ENCODE data around the gene TNFSF12. TPM values are rescaled to one million over a fixed set of nuclear protein-coding genes. Genes with fewer than 3 reads are reported as not detected.

The TNFSF12 gene
- total RNA-seq, 1 experiment from 2014 or later, result not detected

DNA sequence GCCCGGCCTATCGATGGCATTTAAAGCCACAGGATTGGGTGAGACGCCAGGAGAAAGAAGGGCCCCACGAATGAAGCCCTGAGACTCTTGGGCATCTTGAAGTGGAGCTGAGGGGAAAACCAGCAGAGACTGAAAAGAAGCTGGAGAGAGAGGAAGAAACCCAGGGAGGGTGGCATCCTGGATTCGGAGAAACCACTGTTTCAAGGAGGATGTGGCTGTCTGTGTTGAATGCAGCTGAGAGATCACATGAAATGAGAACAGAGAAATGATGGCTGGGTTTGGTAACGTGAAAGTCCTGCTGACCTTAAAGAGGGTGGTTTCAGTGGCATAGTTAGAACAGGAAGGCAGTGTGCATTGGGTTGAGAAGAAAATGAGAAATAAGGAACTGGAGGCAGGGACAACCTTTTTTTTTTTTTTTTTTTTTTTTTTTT, 3.8 kb downstream of the TNFSF12 start:
- H2AFZ ChIP-seq (ENCODE audit: low read length), result no peak overlapping the region
- no peak overlapping the region for H3K9ac ChIP-seq (ENCODE audit: low read length)
- no peaks in the 10 kb centered on the region for H3K9me3 ChIP-seq (ENCODE audit: low read length)
- no peak overlapping the region for H3K4me2 ChIP-seq (ENCODE audit: low read depth, low read length, poor library complexity, severe bottlenecking)
- H3K79me2 ChIP-seq (ENCODE audit: low read length), result no peaks in the 10 kb centered on the region
- H4K20me1 ChIP-seq (ENCODE audit: insufficient read depth, low read depth, low read length), result no peaks in the 10 kb centered on the region
- no peaks in the 10 kb centered on the region for H3K36me3 ChIP-seq (ENCODE audit: insufficient read depth, low read length)
- H3K27me3 ChIP-seq (ENCODE audit: low read length), result no peaks in the 10 kb centered on the region
- no peaks in the 10 kb centered on the region for H3K9me2 ChIP-seq (replicated peaks; ENCODE audit: insufficient read depth, low read length)
- H3K27ac ChIP-seq (ENCODE audit: low read length), result no peak overlapping the region
- no peak for DNase-seq
- no peak overlapping the region for H3K4me3 ChIP-seq (ENCODE audit: low read length)
- H3K4me1 ChIP-seq (ENCODE audit: low read length), result no peaks in the 10 kb centered on the region

DNA sequence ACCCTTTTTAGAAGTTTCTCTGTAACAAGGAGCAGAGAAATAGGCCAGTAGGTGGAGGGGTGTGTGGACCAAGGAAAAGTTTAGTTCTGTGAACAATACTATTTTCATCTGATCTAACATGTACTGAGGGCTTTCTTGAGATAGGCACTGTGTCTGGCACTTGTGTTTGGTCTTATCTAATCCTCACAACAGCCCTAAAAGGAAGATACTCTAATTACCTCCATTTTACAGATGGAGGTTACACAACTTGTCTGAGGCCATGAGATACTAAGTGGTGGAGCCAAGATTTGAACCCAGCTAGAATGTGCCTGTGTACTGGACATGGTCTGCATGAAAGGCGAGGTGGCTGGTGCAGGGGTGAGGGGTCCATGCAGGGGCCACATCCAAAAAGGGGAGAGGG, 4.5 kb downstream of the TNFSF12 start:
- H2AFZ ChIP-seq (ENCODE audit: low read length), result no peak overlapping the region
- H3K27ac ChIP-seq (ENCODE audit: low read length), result no peak overlapping the region
- no peak for DNase-seq
- H3K9ac ChIP-seq (ENCODE audit: low read length), result no peak overlapping the region
- H3K36me3 ChIP-seq (ENCODE audit: insufficient read depth, low read length), result no peaks in the 10 kb centered on the region
- no peaks in the 10 kb centered on the region for H3K27me3 ChIP-seq (ENCODE audit: low read length)
- peaks cover 6% of the 10 kb centered on the region for H3K4me1 ChIP-seq (ENCODE audit: low read length)
- no peaks in the 10 kb centered on the region for H4K20me1 ChIP-seq (ENCODE audit: insufficient read depth, low read depth, low read length)
- H3K4me2 ChIP-seq (ENCODE audit: low read depth, low read length, poor library complexity, severe bottlenecking), result no peak overlapping the region
- H3K4me3 ChIP-seq (ENCODE audit: low read length), result no peak overlapping the region
- H3K9me3 ChIP-seq (ENCODE audit: low read length), result no peaks in the 10 kb centered on the region
- no peaks in the 10 kb centered on the region for H3K9me2 ChIP-seq (replicated peaks; ENCODE audit: insufficient read depth, low read length)
- H3K79me2 ChIP-seq (ENCODE audit: low read length), result no peaks in the 10 kb centered on the region

- Histone ChIP-seq H3K36me3 (ENCODE audit: insufficient read depth, low read length) (no peaks in the 10 kb centered on the region), H3K9me3 (ENCODE audit: low read length) (no peaks in the 10 kb centered on the region), H3K4me3 (ENCODE audit: low read length) (no peak overlapping the region), H3K27me3 (ENCODE audit: low read length) (no peaks in the 10 kb centered on the region), H3K4me2 (ENCODE audit: low read depth, low read length, poor library complexity, severe bottlenecking) (no peak overlapping the region), H3K9me2 (replicated peaks; ENCODE audit: insufficient read depth, low read length) (no peaks in the 10 kb centered on the region), H3K27ac (ENCODE audit: low read length) (no peak overlapping the region), H3K9ac (ENCODE audit: low read length) (no peak overlapping the region), H2AFZ (ENCODE audit: low read length) (no peak overlapping the region), H3K4me1 (ENCODE audit: low read length) (peaks cover 18% of the 10 kb centered on the region), H4K20me1 (ENCODE audit: insufficient read depth, low read depth, low read length) (no peaks in the 10 kb centered on the region), H3K79me2 (ENCODE audit: low read length) (no peaks in the 10 kb centered on the region)
- DNase-seq, result no peak
Observed at GRCh38 chr17:7555320-7555948, 6.6 kb downstream of the TNFSF12 start.

DNA sequence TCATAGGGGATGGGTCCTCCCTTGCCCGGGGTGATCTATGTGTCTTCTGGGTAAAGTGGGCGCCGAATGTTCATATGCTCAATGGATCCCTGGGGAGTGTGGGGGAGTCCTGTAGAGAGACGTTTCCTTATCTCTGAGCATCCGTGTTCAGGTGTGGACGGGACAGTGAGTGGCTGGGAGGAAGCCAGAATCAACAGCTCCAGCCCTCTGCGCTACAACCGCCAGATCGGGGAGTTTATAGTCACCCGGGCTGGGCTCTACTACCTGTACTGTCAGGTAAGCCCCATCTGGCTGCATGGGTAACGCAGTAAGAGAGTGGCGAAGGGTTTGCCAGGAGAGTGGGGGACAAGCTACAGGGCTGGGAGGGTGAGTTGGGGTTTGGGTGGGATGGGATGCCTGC, 7.8 kb downstream of the TNFSF12 start:
- Histone ChIP-seq H3K27me3 (ENCODE audit: low read length) (no peaks in the 10 kb centered on the region), H4K20me1 (ENCODE audit: insufficient read depth, low read depth, low read length) (no peaks in the 10 kb centered on the region), H3K4me1 (ENCODE audit: low read length) (peaks cover 26% of the 10 kb centered on the region), H2AFZ (ENCODE audit: low read length) (no peak overlapping the region), H3K9me2 (replicated peaks; ENCODE audit: insufficient read depth, low read length) (no peaks in the 10 kb centered on the region), H3K79me2 (ENCODE audit: low read length) (peaks cover 6% of the 10 kb centered on the region), H3K9me3 (ENCODE audit: low read length) (no peaks in the 10 kb centered on the region), H3K27ac (ENCODE audit: low read length) (no peak overlapping the region), H3K4me3 (ENCODE audit: low read length) (no peak overlapping the region), H3K4me2 (ENCODE audit: low read depth, low read length, poor library complexity, severe bottlenecking) (no peak overlapping the region), H3K36me3 (ENCODE audit: insufficient read depth, low read length) (no peaks in the 10 kb centered on the region), H3K9ac (ENCODE audit: low read length) (no peak overlapping the region)
- DNase-seq, result no peak

GRCh38 chr17:7557147-7557764, 8.4 kb downstream of the TNFSF12 start:
- Histone ChIP-seq H3K4me1 (ENCODE audit: low read length) (peaks cover 26% of the 10 kb centered on the region), H3K4me2 (ENCODE audit: low read depth, low read length, poor library complexity, severe bottlenecking) (no peak overlapping the region), H3K36me3 (ENCODE audit: insufficient read depth, low read length) (no peaks in the 10 kb centered on the region), H3K27ac (ENCODE audit: low read length) (no peak overlapping the region), H3K9me3 (ENCODE audit: low read length) (no peaks in the 10 kb centered on the region), H4K20me1 (ENCODE audit: insufficient read depth, low read depth, low read length) (no peaks in the 10 kb centered on the region), H3K9me2 (replicated peaks; ENCODE audit: insufficient read depth, low read length) (no peaks in the 10 kb centered on the region), H3K4me3 (ENCODE audit: low read length) (no peak overlapping the region), H3K79me2 (ENCODE audit: low read length) (peaks cover 12% of the 10 kb centered on the region), H3K9ac (ENCODE audit: low read length) (no peak overlapping the region), H3K27me3 (ENCODE audit: low read length) (no peaks in the 10 kb centered on the region), H2AFZ (ENCODE audit: low read length) (no peak overlapping the region)
- no peak for DNase-seq

- Histone ChIP-seq H3K4me3 (ENCODE audit: low read length) (no peak overlapping the region), H3K27me3 (ENCODE audit: low read length) (no peaks in the 10 kb centered on the region), H3K9ac (ENCODE audit: low read length) (peak overlapping the region; percentile 38), H3K9me3 (ENCODE audit: low read length) (no peaks in the 10 kb centered on the region), H3K4me2 (ENCODE audit: low read depth, low read length, poor library complexity, severe bottlenecking) (peak overlapping the region; percentile 28), H4K20me1 (ENCODE audit: insufficient read depth, low read depth, low read length) (peaks cover 1% of the 10 kb centered on the region; the same call in 1 of the 2 replicates), H3K27ac (ENCODE audit: low read length) (no peak overlapping the region), H3K36me3 (ENCODE audit: insufficient read depth, low read length) (no peaks in the 10 kb centered on the region), H3K4me1 (ENCODE audit: low read length) (peaks cover 30% of the 10 kb centered on the region), H2AFZ (ENCODE audit: low read length) (no peak overlapping the region), H3K9me2 (replicated peaks; ENCODE audit: insufficient read depth, low read length) (no peaks in the 10 kb centered on the region), H3K79me2 (ENCODE audit: low read length) (peaks cover 19% of the 10 kb centered on the region)
- DNase-seq, result peak; percentile 50
Observed at GRCh38 chr17:7557775-7558543, 9.1 kb downstream of the TNFSF12 start.

DNA sequence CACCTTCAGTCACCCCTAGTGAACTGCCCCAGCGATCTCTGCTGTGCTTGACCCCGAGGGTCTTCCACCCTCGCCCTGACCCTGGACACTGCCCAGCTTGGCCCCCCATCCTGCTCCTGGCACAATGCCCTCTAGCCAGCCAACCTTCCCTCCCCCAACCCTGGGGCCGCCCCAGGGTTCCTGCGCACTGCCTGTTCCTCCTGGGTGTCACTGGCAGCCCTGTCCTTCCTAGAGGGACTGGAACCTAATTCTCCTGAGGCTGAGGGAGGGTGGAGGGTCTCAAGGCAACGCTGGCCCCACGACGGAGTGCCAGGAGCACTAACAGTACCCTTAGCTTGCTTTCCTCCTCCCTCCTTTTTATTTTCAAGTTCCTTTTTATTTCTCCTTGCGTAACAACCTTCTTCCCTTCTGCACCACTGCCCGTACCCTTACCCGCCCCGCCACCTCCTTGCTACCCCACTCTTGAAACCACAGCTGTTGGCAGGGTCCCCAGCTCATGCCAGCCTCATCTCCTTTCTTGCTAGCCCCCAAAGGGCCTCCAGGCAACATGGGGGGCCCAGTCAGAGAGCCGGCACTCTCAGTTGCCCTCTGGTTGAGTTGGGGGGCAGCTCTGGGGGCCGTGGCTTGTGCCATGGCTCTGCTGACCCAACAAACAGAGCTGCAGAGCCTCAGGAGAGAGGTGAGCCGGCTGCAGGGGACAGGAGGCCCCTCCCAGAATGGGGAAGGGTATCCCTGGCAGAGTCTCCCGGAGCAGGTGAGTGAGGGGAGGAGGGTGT, 9.9 kb downstream of the TNFSF12 start, which contains the start of gene TNFSF13:
TSS of gene TNFSF13 (plus strand) at position 207 of the 776 bp plus-strand sequence. CDS start at position 497, 290 bp downstream.
- Histone ChIP-seq H3K9me3 (ENCODE audit: low read length) (no peaks in the 10 kb centered on the region), H3K27ac (ENCODE audit: low read length) (no peak within 1 kb of the TSS), H3K4me3 (ENCODE audit: low read length) (no peak within 1 kb of the TSS), H3K27me3 (ENCODE audit: low read length) (no peaks in the 10 kb centered on the region), H3K9ac (ENCODE audit: low read length) (peak within 1 kb of the TSS; percentile 38), H3K4me2 (ENCODE audit: low read depth, low read length, poor library complexity, severe bottlenecking) (peak within 1 kb of the TSS; percentile 28), H3K9me2 (replicated peaks; ENCODE audit: insufficient read depth, low read length) (no peaks in the 10 kb centered on the region), H3K79me2 (ENCODE audit: low read length) (peaks cover 27% of the 10 kb centered on the region), H2AFZ (ENCODE audit: low read length) (no peak within 1 kb of the TSS), H3K4me1 (ENCODE audit: low read length) (peaks cover 38% of the 10 kb centered on the region), H3K36me3 (ENCODE audit: insufficient read depth, low read length) (peaks cover 5% of the 10 kb centered on the region; the same call in 1 of the 2 replicates), H4K20me1 (ENCODE audit: insufficient read depth, low read depth, low read length) (peaks cover 3% of the 10 kb centered on the region; the same call in 1 of the 2 replicates)
- DNase-seq, result no peak

Measured in Karpas-422 (cell line).